Measurements from ENCODE around the gene SNRNP48. TPM values are rescaled to one million over a fixed set of nuclear protein-coding genes. Genes with fewer than 3 reads are reported as not detected.

Gene SNRNP48
- total RNA-seq, 4 donors from 2014 or later: 11.2 to 28.8 (median 20.1) TPM

DNA sequence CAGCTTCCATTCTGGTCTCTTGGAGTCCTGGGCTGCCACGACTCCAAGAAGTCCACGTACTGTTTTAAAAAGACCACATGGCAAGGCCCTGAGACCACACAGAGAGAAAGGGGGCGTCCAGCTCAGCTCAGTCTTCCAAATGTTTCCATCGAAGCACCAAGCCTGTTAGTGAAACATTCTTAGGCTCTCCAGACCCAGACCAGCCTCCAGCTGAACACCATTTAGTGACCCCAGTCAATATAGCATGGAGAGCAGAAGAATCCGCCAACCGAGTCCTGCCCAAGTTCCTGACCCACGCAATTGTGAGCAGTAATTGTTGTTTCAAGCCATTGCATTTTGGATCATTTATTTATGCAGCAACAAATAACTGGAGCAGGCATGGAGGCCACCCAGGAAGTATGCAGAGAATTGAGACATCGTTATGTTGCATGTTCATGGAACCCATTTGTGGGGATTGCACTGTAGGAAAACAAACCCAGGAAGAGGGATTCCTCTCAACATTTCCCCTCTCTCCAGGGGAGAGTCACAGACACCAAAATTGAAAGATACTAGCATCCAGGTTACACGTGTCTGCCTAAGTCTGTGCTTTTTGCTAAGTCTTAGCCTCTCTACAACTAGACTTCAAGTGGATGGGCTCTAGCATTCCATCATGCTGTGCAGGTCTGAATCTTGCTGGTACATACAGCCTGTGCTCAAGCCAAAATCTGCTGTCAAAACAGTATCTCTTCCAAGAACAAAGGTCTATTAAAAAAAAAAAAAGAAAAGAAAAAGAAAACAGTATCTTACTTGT, 42.7 kb downstream of the SNRNP48 start:
- H3K27me3 ChIP-seq: no peaks in the 10 kb centered on the region
- WGBS, 2 donors: 65 to 77% methylated on average over 9 of the region's 9 CpGs
- H3K27ac ChIP-seq: no peak overlapping the region
- no peaks in the 10 kb centered on the region for H3K9me3 ChIP-seq
- DNase-seq: peak; percentile 13 to 25
- TF ChIP-seq CTCF (IDR thresholded peaks at IDR 0.05) (no peak), POLR2A (IDR thresholded peaks at IDR 0.05) (no peak)
- H3K36me3 ChIP-seq: no peaks in the 10 kb centered on the region
- intact Hi-C loops (cut with DNase I): no loop called here
- H3K4me3 ChIP-seq (replicated peaks in 1 of 3): no peak overlapping the region
- H3K4me1 ChIP-seq: peaks cover 8 to 16% of the 10 kb centered on the region in 2 donors

- H3K4me1 ChIP-seq: peaks cover 8 to 16% of the 10 kb centered on the region in 2 donors
- H3K4me3 ChIP-seq (replicated peaks in 1 of 3): no peak overlapping the region
- no peaks in the 10 kb centered on the region for H3K9me3 ChIP-seq
- no peak for DNase-seq
- H3K36me3 ChIP-seq: no peaks in the 10 kb centered on the region
- no peak for TF ChIP-seq POLR2A (IDR thresholded peaks at IDR 0.05)
- no peak for TF ChIP-seq CTCF (IDR thresholded peaks at IDR 0.05)
- 45 to 62% methylated on average over 4 of the region's 4 CpGs for WGBS, 2 donors
- H3K27ac ChIP-seq: peak overlapping the region in 1 of 3 donors; percentile 19
- H3K27me3 ChIP-seq: no peaks in the 10 kb centered on the region
- intact Hi-C loops (cut with DNase I): no loop called here
Observed at GRCh38 chr6:7633361-7633760, 43.4 kb downstream of the SNRNP48 start.

- H3K4me3 ChIP-seq (replicated peaks in 1 of 3): no peak overlapping the region
- H3K27ac ChIP-seq: no peak overlapping the region
- intact Hi-C loops (cut with DNase I): no loop called here
- WGBS, 2 donors: 93 to 100% methylated on average over 1 of the region's 1 CpG
- TF ChIP-seq CTCF (IDR thresholded peaks at IDR 0.05) (no peak), POLR2A (IDR thresholded peaks at IDR 0.05) (no peak)
- no peak for DNase-seq
- H3K36me3 ChIP-seq: no peaks in the 10 kb centered on the region
- no peaks in the 10 kb centered on the region for H3K9me3 ChIP-seq
- peaks cover 8 to 16% of the 10 kb centered on the region in 2 donors for H3K4me1 ChIP-seq
- no peaks in the 10 kb centered on the region for H3K27me3 ChIP-seq
Observed at GRCh38 chr6:7636151-7636550, 46.2 kb downstream of the SNRNP48 start.

DNA sequence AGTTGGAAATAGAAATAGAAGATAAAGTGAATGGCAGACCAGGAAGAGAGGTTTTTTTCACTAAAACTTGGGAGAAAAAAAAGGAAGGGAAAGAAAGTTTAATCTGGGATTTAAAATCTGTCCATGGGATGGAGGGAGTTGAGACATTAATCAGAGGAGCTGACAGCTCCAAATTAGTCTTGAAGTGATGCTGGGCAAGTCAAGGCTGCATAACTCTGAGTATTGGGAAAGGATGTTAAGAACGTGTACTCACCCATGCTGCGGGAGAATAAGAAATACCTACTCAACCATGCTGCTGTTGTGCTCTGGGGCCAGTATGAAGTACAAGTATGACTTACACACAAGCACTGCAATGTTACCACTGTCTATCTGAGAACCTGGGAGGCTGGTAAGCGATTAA, 47.5 kb downstream of the SNRNP48 start:
- Histone ChIP-seq H3K27ac (no peak overlapping the region), H3K4me1 (peaks cover 8 to 13% of the 10 kb centered on the region in 2 donors), H3K4me3 (replicated peaks in 1 of 3) (no peak overlapping the region), H3K9me3 (no peaks in the 10 kb centered on the region), H3K36me3 (no peaks in the 10 kb centered on the region), H3K27me3 (no peaks in the 10 kb centered on the region)
- 79% methylated on average over 3 of the region's 3 CpGs for WGBS, 2 donors
- DNase-seq: no peak
- intact Hi-C loops (cut with DNase I): no loop called here
- no peak for TF ChIP-seq CTCF (IDR thresholded peaks at IDR 0.05)

- no peaks in the 10 kb centered on the region for H3K36me3 ChIP-seq
- intact Hi-C loops (cut with DNase I): no loop called here
- H3K9me3 ChIP-seq: no peaks in the 10 kb centered on the region
- DNase-seq: no peak
- no peak overlapping the region for H3K27ac ChIP-seq
- H3K4me1 ChIP-seq: no peaks in the 10 kb centered on the region
- 79 to 94% methylated on average over 3 of the region's 3 CpGs for WGBS, 2 donors
- TF ChIP-seq POLR2A (IDR thresholded peaks at IDR 0.05) (no peak), CTCF (IDR thresholded peaks at IDR 0.05) (no peak)
- H3K27me3 ChIP-seq: no peaks in the 10 kb centered on the region
- no peak overlapping the region for H3K4me3 ChIP-seq (replicated peaks in 1 of 3)
Observed at GRCh38 chr6:7639427-7639826, 49.4 kb downstream of the SNRNP48 start.

Measured in thyroid gland (tissue), 4 donors.